GM12873 (cell line): ENCODE measurements around the gene SLU7.

Experiments
- TF ChIP-seq, protein P1 (sequence below): IDR thresholded peaks from 2 replicates; pipeline ENCODE4 v1.5.1; 2012; ENCODE audit warnings: low read depth, mild to moderate bottlenecking, moderate library complexity, low read length, control low read depth; ENCODE audit not compliant: insufficient read depth; ENCODE audit errors: missing control alignments

SLU7 gene

DNA sequence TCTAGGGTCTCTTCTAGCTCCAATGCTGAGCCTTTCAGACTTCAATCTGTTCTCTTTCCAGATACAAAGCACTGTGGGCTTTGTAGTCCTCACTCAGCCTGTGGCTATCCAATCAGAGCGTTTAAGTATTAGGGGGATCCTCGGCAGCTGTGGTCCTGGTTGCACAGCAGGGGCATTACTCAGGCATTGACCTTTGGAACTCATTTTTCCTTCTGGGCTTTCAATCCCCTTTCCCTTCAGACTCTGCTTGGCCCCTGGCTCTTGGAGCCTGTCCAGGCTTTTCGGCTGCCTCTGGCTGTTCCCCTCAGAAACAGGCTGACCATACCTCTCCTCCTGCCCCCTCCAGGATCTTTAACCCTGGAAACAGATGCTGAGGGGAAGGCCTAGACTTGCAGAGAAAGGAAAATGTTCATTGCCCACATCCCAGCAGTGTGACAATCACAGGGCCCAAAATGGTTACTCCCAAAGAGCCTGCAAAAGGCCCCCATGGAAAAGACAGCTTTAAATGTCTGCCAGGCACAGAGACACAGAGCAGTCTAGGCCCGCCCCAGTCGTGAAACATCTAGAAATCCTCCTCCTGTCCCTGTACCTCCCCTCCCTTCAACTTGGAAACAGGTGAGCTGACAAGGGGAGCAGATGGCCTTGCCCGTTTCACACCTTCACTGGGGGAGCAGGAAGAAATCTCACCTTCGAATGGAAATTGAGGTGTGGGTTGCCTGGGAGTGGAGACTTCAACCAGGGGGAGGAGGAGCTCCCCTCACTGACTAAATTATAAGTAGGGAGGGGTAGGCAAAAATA is 62.1 kb downstream of the SLU7 start:
- TF ChIP-seq, protein P1, sequence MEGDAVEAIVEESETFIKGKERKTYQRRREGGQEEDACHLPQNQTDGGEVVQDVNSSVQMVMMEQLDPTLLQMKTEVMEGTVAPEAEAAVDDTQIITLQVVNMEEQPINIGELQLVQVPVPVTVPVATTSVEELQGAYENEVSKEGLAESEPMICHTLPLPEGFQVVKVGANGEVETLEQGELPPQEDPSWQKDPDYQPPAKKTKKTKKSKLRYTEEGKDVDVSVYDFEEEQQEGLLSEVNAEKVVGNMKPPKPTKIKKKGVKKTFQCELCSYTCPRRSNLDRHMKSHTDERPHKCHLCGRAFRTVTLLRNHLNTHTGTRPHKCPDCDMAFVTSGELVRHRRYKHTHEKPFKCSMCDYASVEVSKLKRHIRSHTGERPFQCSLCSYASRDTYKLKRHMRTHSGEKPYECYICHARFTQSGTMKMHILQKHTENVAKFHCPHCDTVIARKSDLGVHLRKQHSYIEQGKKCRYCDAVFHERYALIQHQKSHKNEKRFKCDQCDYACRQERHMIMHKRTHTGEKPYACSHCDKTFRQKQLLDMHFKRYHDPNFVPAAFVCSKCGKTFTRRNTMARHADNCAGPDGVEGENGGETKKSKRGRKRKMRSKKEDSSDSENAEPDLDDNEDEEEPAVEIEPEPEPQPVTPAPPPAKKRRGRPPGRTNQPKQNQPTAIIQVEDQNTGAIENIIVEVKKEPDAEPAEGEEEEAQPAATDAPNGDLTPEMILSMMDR = no peak

DNA sequence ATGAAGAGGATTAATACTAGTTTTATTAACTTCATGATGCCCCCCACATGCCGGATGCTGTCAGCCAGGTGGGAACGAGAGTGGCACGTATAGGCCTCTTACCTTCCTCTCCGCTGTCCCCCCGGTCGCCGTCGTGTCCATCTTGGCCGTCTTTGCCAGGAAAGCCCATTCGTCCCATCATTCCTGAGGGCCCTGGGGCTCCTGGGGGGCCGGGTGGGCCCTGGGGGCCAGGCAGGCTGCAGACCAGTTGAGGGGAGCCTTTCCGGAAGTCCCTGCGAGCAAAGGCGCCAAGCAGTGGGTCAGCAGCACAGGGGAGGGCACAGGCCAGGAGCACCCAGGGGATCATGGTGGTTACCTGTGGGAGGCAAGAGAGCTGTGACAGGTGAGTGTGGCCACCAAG is 64.2 kb downstream of the SLU7 start:
- TF ChIP-seq, protein P1 = no peak

DNA sequence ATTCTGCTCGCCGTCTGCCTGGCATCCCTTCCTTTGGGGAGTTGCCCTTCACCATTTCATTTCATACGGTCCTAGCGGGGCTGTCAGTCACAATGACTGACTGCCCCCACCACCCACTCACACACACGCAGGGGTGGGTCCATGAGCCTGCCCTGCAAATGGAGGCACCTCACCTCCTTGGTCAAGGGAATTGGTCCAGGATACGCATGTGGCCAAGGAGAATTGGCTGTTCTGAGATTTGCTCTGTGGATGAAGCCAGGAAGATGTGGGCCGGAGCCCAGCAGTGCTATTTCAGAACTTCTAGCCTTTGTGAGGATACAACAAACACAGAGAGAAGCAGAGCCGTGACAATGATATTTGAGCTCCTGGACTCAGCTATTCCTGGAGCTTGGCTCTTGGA is 65.5 kb downstream of the SLU7 start:
- TF ChIP-seq, protein P1 = no peak

DNA sequence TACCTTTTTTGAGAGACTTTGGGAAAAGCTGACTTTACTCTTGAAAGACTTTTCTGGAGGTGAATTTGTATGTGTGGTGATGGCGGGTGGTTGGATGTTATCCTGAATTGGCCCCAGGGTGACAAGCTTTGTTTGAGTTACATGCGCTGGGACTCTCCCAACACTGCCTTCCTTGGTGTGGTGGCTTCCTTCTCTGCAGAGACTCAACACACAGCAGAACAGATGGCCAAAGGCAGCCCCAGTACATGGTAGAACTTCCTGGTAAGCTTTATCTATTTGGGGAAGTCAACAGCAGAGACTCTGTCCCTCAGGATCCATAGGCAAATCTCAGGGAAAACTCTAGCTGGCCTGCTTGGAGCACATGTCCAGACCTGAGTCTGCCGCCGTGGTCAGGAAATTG is 66.6 kb downstream of the SLU7 start:
- TF ChIP-seq, protein P1 = no peak
